ENCODE data around the gene DMAC2.

DNA sequence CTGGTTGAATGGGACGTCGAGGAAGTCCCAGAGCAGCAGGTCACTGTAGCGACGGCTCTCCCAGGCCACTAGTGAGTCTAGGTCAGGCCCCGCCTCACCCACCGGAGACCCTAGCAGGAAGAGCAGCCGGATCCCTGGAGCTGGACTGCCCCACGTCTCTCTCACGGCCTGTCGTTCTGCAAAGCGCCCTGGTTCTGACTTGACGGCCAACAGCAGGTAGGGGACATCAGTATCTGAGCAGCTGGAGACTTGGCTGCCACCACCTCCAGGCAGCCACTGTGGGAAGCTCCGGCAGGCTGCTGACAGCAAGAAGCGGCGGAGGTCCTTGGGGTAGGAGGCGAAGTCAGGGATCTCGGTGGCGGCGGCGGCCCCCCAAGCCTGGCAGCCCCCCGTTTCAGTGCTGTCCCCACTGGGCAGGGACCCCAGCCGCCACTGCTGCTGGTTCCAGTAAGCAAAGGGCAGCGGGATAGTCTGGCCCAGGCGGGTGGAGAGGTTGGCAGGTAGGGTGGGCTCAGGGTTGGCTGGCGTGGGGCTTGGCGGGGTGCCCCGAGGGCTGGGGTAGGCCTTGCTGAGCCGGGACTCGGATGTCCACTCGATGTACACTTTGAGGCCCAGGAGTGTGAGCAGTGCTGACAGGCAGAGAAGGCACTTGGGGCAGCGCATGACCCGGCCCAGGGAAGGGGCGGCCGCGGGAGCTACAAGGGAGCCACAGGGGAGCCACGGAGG lies 13.4 kb downstream of the DMAC2 start:
- TF ChIP-seq, protein P1, sequence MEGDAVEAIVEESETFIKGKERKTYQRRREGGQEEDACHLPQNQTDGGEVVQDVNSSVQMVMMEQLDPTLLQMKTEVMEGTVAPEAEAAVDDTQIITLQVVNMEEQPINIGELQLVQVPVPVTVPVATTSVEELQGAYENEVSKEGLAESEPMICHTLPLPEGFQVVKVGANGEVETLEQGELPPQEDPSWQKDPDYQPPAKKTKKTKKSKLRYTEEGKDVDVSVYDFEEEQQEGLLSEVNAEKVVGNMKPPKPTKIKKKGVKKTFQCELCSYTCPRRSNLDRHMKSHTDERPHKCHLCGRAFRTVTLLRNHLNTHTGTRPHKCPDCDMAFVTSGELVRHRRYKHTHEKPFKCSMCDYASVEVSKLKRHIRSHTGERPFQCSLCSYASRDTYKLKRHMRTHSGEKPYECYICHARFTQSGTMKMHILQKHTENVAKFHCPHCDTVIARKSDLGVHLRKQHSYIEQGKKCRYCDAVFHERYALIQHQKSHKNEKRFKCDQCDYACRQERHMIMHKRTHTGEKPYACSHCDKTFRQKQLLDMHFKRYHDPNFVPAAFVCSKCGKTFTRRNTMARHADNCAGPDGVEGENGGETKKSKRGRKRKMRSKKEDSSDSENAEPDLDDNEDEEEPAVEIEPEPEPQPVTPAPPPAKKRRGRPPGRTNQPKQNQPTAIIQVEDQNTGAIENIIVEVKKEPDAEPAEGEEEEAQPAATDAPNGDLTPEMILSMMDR (conservative IDR thresholded peaks at IDR 0.05 in 1 of 2, IDR thresholded peaks at IDR 0.05 in 1 of 2; ENCODE audit: extremely low read depth in 1 of 2, insufficient read depth in 1 of 2, low read depth in 1 of 2, low read length in 2 of 2) = no peak
- no peak for TF ChIP-seq EZH2 (IDR thresholded peaks at IDR 0.05; ENCODE audit: borderline replicate concordance, low read length)
